ENCODE results near the gene APBB2.

The APBB2 gene

GRCh38 chr4:40789771-40790170 is 424.6 kb downstream of the APBB2 start:
- no peak for DNase-seq (ENCODE audit: low read depth in 3 of 3, low spot score in 1 of 3)

- DNase-seq (ENCODE audit: low read depth in 3 of 3, low spot score in 1 of 3), result no peak
Observed at GRCh38 chr4:40789031-40789430, 425.3 kb downstream of the APBB2 start.

- no peak for DNase-seq (ENCODE audit: low read depth in 3 of 3, low spot score in 1 of 3)
Observed at GRCh38 chr4:40788331-40788730, 426.0 kb downstream of the APBB2 start.

- no peak for DNase-seq (ENCODE audit: low read depth in 3 of 3, low spot score in 1 of 3)
Observed at GRCh38 chr4:40785727-40786126, 428.6 kb downstream of the APBB2 start.

GRCh38 chr4:40782876-40783275 is 431.5 kb downstream of the APBB2 start:
- no peak for DNase-seq (ENCODE audit: low read depth in 3 of 3, low spot score in 1 of 3)

- DNase-seq (ENCODE audit: low read depth in 3 of 3, low spot score in 1 of 3), result no peak
Observed at GRCh38 chr4:40778090-40778489, 436.3 kb downstream of the APBB2 start.

GRCh38 chr4:40769266-40769665 is 445.1 kb downstream of the APBB2 start:
- no peak for DNase-seq (ENCODE audit: low read depth in 3 of 3, low spot score in 1 of 3)

- no peak for DNase-seq (ENCODE audit: low read depth in 3 of 3, low spot score in 1 of 3)
Observed at GRCh38 chr4:40763228-40763716, 451.1 kb downstream of the APBB2 start.

All from stimulated activated CD4-positive, alpha-beta T cell treated with anti-CD3 and anti-CD28 coated beads, TNF-alpha, amount 100 ng/mL, for 1 hour (primary cell).